BJ (cell line): ENCODE measurements around the gene GPN3. TPM values are rescaled to one million over a fixed set of nuclear protein-coding genes. Genes with fewer than 3 reads are reported as not detected.
A peak's percentile ranks its signal among the peaks of the same experiment; 100 is the strongest.
"Not testable (repeated sequence)": the region's sequence is repeated elsewhere in the genome, so short reads cannot be mapped to it uniquely, and the experiment has no call there.

ENCODE experiments used
- CTCF ChIA-PET: fragments of 350-600 bp; formaldehyde crosslinking; extraction: SDS; loops from one replicate; lab custom pipeline; 2021; ENCODE audit warnings: antibody characterized with exemption, inconsistent platforms; lab: Yijun Ruan, JAX
- POLR2A ChIA-PET: fragments of 300-600 bp; sonication (Branson Sonifier 250); formaldehyde crosslinking; extraction: SDS; loops from one replicate; lab custom pipeline; 2021; ENCODE audit warnings: antibody characterized with exemption; lab: Charles Lee
- DNase-seq: peaks from one replicate; pipeline ENCODE4 v3.0.0-alpha.2; 2011; ENCODE audit warnings: low read depth
- H3K27me3 ChIP-seq: 2 replicates; pipeline ENCODE4 v1.6.0; 2011; ENCODE audit warnings: low read length; ENCODE audit not compliant: control insufficient read depth, insufficient read depth
- H3K36me3 ChIP-seq: 2 replicates; pipeline ENCODE4 v1.5.1; 2011; ENCODE audit warnings: low read length; ENCODE audit not compliant: control insufficient read depth, insufficient read depth
- H3K4me3 ChIP-seq: 2 replicates; pipeline ENCODE4 v1.5.1; 2011; ENCODE audit warnings: low read depth, mild to moderate bottlenecking, control low read depth, low read length
- polyA plus RNA-seq: library from polyadenylated mRNA; depleted of rRNA; stranded (reverse); fragments of >200 nt; gene quantifications from 2 replicates; pipeline ENCODE4 v1.2.3, GENCODE V29; 2011
- TF ChIP-seq, protein P1 (sequence below): IDR thresholded peaks from 2 replicates; pipeline ENCODE4 v1.5.1; 2011; ENCODE audit warnings: low read depth, mild to moderate bottlenecking, control low read depth, inconsistent platforms, low read length, moderate library complexity; ENCODE audit not compliant: insufficient read depth

Gene GPN3
- polyA plus RNA-seq, 1 experiment = 10.6 TPM

DNA sequence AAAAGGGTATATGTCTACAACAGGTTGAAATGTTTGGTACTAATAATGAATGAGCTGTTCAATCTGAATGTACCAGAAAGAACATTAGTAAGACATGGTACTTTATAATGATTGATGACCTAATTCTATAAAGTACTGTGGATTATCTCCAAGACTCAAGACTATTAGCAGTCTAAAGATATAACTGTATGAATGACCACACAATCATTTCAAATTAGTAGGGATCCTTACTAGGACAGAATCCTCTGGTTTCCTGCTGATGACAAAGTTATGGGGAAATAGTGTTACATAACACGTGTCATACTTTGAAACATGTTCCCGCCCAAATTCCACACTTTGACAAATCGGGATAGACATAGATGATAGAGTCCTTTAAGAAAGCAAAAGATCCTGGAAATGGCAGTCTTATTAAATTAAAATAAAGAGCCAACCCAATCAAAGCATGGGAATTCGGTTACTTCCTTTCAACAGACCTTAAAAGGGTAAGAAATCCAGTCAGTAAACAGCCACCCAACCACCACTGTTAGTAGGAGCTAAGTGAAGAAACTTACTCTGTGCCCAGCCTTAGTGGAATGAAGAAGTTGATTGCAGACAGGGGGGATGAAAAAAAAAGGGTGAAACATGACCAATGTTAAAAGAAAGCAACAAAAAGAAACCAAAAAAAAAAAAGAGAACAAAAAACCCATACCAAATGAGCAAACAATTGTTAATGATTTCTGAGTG lies 31.1 kb upstream of the GPN3 start:
- Histone ChIP-seq H3K4me3 (no peak overlapping the region), H3K36me3 (no peaks in the 10 kb centered on the region; the same call in 1 of the 2 replicates), H3K27me3 (no peaks in the 10 kb centered on the region)
- no peak for DNase-seq
- ChIA-PET POLR2A (interaction anchor here (0.6 kb wide), 2 partner anchors 49 to 85 kb away, joined by 3 read pairs; partner anchors contain the start of gene ARPC3), CTCF (interaction anchor here (1.0 to 4.3 kb wide), 4 partner anchors 30 to 104 kb away, joined by 3 to 35 read pairs (median 10); partner anchors contain the start of genes ARPC3, FAM216A and GPN3)
- TF ChIP-seq, protein P1, sequence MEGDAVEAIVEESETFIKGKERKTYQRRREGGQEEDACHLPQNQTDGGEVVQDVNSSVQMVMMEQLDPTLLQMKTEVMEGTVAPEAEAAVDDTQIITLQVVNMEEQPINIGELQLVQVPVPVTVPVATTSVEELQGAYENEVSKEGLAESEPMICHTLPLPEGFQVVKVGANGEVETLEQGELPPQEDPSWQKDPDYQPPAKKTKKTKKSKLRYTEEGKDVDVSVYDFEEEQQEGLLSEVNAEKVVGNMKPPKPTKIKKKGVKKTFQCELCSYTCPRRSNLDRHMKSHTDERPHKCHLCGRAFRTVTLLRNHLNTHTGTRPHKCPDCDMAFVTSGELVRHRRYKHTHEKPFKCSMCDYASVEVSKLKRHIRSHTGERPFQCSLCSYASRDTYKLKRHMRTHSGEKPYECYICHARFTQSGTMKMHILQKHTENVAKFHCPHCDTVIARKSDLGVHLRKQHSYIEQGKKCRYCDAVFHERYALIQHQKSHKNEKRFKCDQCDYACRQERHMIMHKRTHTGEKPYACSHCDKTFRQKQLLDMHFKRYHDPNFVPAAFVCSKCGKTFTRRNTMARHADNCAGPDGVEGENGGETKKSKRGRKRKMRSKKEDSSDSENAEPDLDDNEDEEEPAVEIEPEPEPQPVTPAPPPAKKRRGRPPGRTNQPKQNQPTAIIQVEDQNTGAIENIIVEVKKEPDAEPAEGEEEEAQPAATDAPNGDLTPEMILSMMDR = no peak

DNA sequence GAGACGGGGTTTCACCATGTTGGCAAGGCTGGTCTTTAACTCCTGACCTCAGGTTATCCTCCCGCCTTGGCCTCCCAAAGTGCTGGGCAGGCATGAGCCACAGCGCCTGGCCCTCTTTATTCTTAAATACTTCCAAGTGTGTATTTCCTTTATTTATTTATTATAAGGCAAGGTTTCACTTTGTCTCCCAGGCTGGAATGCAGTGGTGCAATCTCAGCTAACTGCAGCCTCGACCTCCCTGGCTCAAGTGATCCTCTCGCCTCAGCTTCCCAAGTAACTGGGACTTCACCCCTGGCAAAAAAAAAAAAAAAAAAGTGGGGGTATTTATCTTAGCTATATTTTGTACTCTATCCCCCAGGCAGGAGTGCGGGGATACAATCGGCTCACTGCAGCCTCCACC lies 7.4 kb upstream of the GPN3 start:
- ChIA-PET CTCF (interaction anchor here (0.8 kb wide), 1 partner anchor 15 kb away, joined by 4 read pairs; no protein-coding TSS in a partner anchor), POLR2A (no interaction called here)
- TF ChIP-seq, protein P1 = no peak
- Histone ChIP-seq H3K4me3 (no peak overlapping the region), H3K36me3 (no peaks in the 10 kb centered on the region), H3K27me3 (no peaks in the 10 kb centered on the region)
- DNase-seq = no peak

DNA sequence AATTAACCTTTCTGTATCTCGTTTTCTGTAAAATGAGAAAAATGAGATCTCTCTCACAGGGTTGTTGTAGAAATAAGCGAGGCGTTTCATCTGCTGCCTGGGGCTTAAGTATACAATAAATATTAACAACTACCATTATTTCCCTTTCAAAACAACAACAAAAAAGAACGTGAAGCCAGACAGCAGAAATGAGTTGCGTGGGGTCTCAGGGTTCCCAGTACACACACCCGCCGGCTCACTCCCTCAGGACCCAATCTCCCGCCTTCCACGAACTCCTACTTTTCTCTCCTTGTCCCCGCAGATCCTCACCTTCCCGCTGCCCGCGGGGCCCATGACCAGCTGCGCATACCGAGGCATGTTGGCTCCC lies 227 bp downstream of the GPN3 start:
- H3K4me3 ChIP-seq = peak overlapping the region; percentile 77
- H3K27me3 ChIP-seq = no peaks in the 10 kb centered on the region
- DNase-seq = no peak
- ChIA-PET POLR2A (interaction anchor here (0.5 to 1.2 kb wide), 4 partner anchors 13 to 430 kb away, joined by 3 to 8 read pairs (median 6); partner anchors contain the start of gene ARPC3), CTCF (interaction anchor here (0.7 to 2.5 kb wide), 14 partner anchors 9 to 135 kb away, joined by 3 to 52 read pairs (median 4); partner anchors contain the start of genes ARPC3, RAD9B and VPS29)
- no peaks in the 10 kb centered on the region; the same call in 1 of the 2 replicates for H3K36me3 ChIP-seq
- TF ChIP-seq, protein P1 = no peak

DNA sequence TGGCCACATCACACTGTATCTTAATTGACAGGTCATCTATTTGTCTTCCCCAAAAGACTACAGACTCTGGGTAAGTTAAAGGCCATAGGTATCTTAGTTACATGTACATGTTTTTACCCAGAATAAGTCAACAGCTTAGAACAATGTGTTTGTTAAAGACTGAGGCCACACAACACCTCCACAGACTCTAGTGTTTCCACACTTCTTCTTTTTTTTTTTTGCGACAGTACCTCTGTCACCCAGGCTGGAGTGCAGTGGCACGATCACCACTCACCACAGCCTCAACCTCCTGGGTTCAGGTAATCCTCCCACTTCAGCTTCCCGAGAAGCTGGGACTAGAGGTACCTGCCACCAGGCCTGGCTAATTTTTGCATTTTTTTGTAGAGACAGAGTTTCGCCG lies 1.3 kb downstream of the GPN3 start:
- CTCF ChIA-PET = no interaction called here
- no peak for DNase-seq

DNA sequence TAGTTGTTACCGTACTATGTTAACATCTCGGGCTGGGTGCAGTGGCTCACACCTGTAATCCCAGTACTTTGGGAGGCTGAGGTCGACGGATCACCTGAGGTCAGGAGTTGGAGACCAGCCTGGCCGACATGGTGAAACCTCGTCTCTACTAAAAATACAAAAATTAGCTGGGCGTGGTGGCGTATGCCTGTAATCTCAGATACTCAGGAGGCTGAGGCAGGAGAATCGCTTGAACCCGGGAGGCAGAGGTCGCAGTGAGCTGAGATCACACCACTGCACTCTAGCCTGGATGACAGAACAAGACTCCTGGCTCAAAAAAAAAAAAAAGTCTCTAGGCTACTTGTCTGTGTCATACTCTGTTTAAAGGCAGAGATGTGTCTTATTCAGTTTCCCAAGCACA lies 2.3 kb downstream of the GPN3 start:
- CTCF ChIA-PET = interaction anchor here (0.6 kb wide), 1 partner anchor 361 kb away, joined by 5 read pairs; no protein-coding TSS in a partner anchor
- H3K36me3 ChIP-seq, H3K27me3 ChIP-seq, DNase-seq, H3K4me3 ChIP-seq, POLR2A ChIA-PET: not testable (repeated sequence)

More for the DNA sequence above, 1.3 kb downstream of the GPN3 start:
- TF ChIP-seq, protein P1 = no peak
- no peak overlapping the region for H3K4me3 ChIP-seq
- no peaks in the 10 kb centered on the region; the same call in 1 of the 2 replicates for H3K36me3 ChIP-seq
- POLR2A ChIA-PET = no interaction called here
- H3K27me3 ChIP-seq = no peaks in the 10 kb centered on the region
